A549 (cell line): ENCODE results near the gene TAL1. TPM values are rescaled to one million over a fixed set of nuclear protein-coding genes. Genes with fewer than 3 reads are reported as not detected.

Experiments
- ATAC-seq, 2 experiments: fragments of 200-7000 bp in 1 of 2; fragments of >200 bp in 1 of 2; cut with Nextera tagmentation in 1 of 2; cut with Tn5 transposase in 1 of 2; 3 replicates each; pipeline versions ENCODE4 v1.8.0 to v1.9.1; 2018 to 2020; ENCODE audit warnings: mild to moderate bottlenecking in 1 of 2, moderate library complexity in 1 of 2
- CTCF ChIA-PET: fragments of 300-600 bp; sonication (Branson Sonifier 250); formaldehyde crosslinking; extraction: SDS; loops from one replicate; lab custom pipeline; 2021; ENCODE audit warnings: antibody characterized with exemption, inconsistent platforms; lab: Yijun Ruan, JAX
- POLR2A ChIA-PET: fragments of 350-600 bp; formaldehyde crosslinking; extraction: SDS; loops from one replicate; lab custom pipeline; 2021; ENCODE audit warnings: antibody characterized with exemption, inconsistent platforms; lab: Yijun Ruan, JAX
- DNase-seq, 2 experiments: peaks; one replicate each; pipeline versions ENCODE4 v3.0.0 to v3.0.0-alpha.2; 2011 to 2016; ENCODE audit warnings: low read depth in 1 of 2, low spot score in 1 of 2
- FAIRE-seq: peaks from 2 replicates; lab custom pipeline; 2011; peaks lifted over from hg19 to GRCh38; lab: Jason Lieb, UNC
- H3K27ac ChIP-seq, 2 experiments: fragments of >200 bp; sonication (Bioruptor Twin); formaldehyde crosslinking; 3 replicates each; pipeline ENCODE4 v1.5.1; 2016 to 2017
- H3K4me1 ChIP-seq: fragments of >200 bp; sonication (Bioruptor Twin); formaldehyde crosslinking; 3 replicates; pipeline ENCODE4 v1.6.1; 2016
- H3K4me2 ChIP-seq: fragments of >200 bp; sonication (Bioruptor Twin); formaldehyde crosslinking; 3 replicates; pipeline ENCODE4 v1.6.1; 2016
- H3K4me3 ChIP-seq: fragments of >200 bp; sonication (Bioruptor Twin); formaldehyde crosslinking; 3 replicates; pipeline ENCODE4 v1.5.1; 2016
- H3K9me3 ChIP-seq: fragments of >200 bp; sonication (Bioruptor Twin); formaldehyde crosslinking; 3 replicates; pipeline ENCODE4 v1.6.1; 2016
- ATOH8 ChIP-seq: fragments of 250-450 bp; sonication (Bioruptor Pico); IDR thresholded peaks from 2 replicates; pipeline ENCODE4 v1.5.0; 2020; ENCODE audit warnings: low read depth, mild to moderate bottlenecking, moderate library complexity
- CBX8 ChIP-seq: fragments of 200-600 bp; sonication (generic); IDR thresholded peaks from 2 replicates; pipeline ENCODE4 v1.6.1; 2016
- CHD2 ChIP-seq: fragments of 150-350 bp; IDR thresholded peaks from 2 replicates; pipeline ENCODE4 v1.6.1; 2014; ENCODE audit warnings: low read length; ENCODE audit not compliant: partially characterized antibody
- EHF ChIP-seq: fragments of 250-450 bp; sonication (Bioruptor Pico); IDR thresholded peaks from 2 replicates; pipeline ENCODE4 v1.5.0; 2020; ENCODE audit warnings: mild to moderate bottlenecking
- EP300 ChIP-seq, 2 experiments: fragments of >200 bp; sonication (Bioruptor Twin); formaldehyde crosslinking; IDR thresholded peaks; 2 replicates in 1 of 2; 3 replicates in 1 of 2; pipeline ENCODE4 v1.6.1; 2016 to 2017
- FOXS1 ChIP-seq: fragments of 250-450 bp; sonication (Bioruptor Pico); IDR thresholded peaks from 2 replicates; pipeline ENCODE4 v1.5.0; 2020; ENCODE audit warnings: mild to moderate bottlenecking, moderate library complexity
- HMGXB4 ChIP-seq: fragments of 250-450 bp; sonication (Bioruptor Pico); IDR thresholded peaks from 2 replicates; pipeline ENCODE4 v1.5.0; 2021; ENCODE audit warnings: mild to moderate bottlenecking, moderate library complexity, borderline replicate concordance
- HOXA7 ChIP-seq: fragments of 250-450 bp; sonication (Bioruptor Pico); IDR thresholded peaks from 2 replicates; pipeline ENCODE4 v1.5.0; 2020; ENCODE audit warnings: mild to moderate bottlenecking, moderate library complexity
- MAFK ChIP-seq: fragments of 450-650 bp; IDR thresholded peaks from 2 replicates; pipeline ENCODE4 v1.6.1; 2014; ENCODE audit not compliant: partially characterized antibody
- NFE2L2 ChIP-seq: fragments of 150-350 bp; conservative IDR thresholded peaks from 2 replicates; pipeline ENCODE4 v1.6.1; 2014; ENCODE audit warnings: low read length
- PBX3 ChIP-seq: IDR thresholded peaks from 2 replicates; pipeline ENCODE4 v1.6.1; 2012
- RFX5 ChIP-seq: fragments of 450-650 bp; IDR thresholded peaks from 2 replicates; pipeline ENCODE4 v1.7.1; 2014; ENCODE audit warnings: antibody characterized with exemption, mild to moderate bottlenecking, moderate library complexity
- SREBF2 ChIP-seq: fragments of 450-650 bp; IDR thresholded peaks from 2 replicates; pipeline ENCODE4 v1.6.1; 2014; ENCODE audit warnings: mild to moderate bottlenecking, moderate library complexity
- TP53 ChIP-seq: fragments of 250-450 bp; sonication (Bioruptor Pico); IDR thresholded peaks from 2 replicates; pipeline ENCODE4 v1.5.0; 2021; ENCODE audit warnings: mild to moderate bottlenecking, moderate library complexity
- USF2 ChIP-seq: fragments of 450-650 bp; IDR thresholded peaks from 2 replicates; pipeline ENCODE4 v1.6.1; 2014; ENCODE audit warnings: antibody characterized with exemption
- ZC3H11A ChIP-seq: fragments of 450-650 bp; IDR thresholded peaks from 2 replicates; pipeline ENCODE4 v1.6.1; 2014; ENCODE audit warnings: antibody characterized with exemption, mild to moderate bottlenecking
- ZFP36 ChIP-seq: fragments of 450-650 bp; IDR thresholded peaks from 2 replicates; pipeline ENCODE4 v1.6.1; 2014; ENCODE audit warnings: borderline replicate concordance; ENCODE audit not compliant: partially characterized antibody
- ZNF302 ChIP-seq: fragments of 250-450 bp; sonication (Bioruptor Pico); IDR thresholded peaks from 2 replicates; pipeline ENCODE4 v1.9.0; 2021; ENCODE audit warnings: inconsistent platforms, mild to moderate bottlenecking, moderate library complexity
- WGBS: methylation state at CpG from one replicate; pipeline ENCODE4 v1.1.6; 2017; ENCODE audit errors: missing lambda C conversion rate; 5-methylcytosine and 5-hydroxymethylcytosine counted together
- polyA plus RNA-seq, 4 experiments: library from polyadenylated mRNA; depleted of rRNA in 3 of 4; stranded (reverse); fragments of >200 nt; fragmentation: RNase III in 1 of 4; extraction: RNeasy Plus Mini Kit Qiagen cat#74134 plus additional on column Dnase treatment in 1 of 4; gene quantifications; 2 replicates in 3 of 4; 3 replicates in 1 of 4; pipeline ENCODE4 v1.2.3, GENCODE V29; 2011 to 2017
- TF ChIP-seq, protein P1 (sequence below): IDR thresholded peaks from 2 replicates; pipeline ENCODE4 v1.6.1; 2012
- TF ChIP-seq, protein P2 (sequence below): fragments of 200-600 bp; sonication (generic); IDR thresholded peaks from 2 replicates; pipeline ENCODE4 v1.6.1; 2016; ENCODE audit warnings: antibody characterized with exemption, mild to moderate bottlenecking, moderate library complexity

TAL1 gene
- polyA plus RNA-seq, 2 of the 4 experiments (the other 2 are of a cell fraction) = not detected

GRCh38 chr1:47252795-47253194 lies 20.8 kb upstream of the TAL1 start:
- H3K27ac ChIP-seq = no peak overlapping the region
- WGBS = 90% methylated on average over 5 of the region's 5 CpGs
- no peaks in the 10 kb centered on the region for H3K9me3 ChIP-seq
- CTCF ChIA-PET = interaction anchor here (1.7 to 2.1 kb wide), 3 partner anchors 10 to 74 kb away, joined by 4 to 7 read pairs (median 5); no protein-coding TSS in a partner anchor
- DNase-seq = no peak
- no peak overlapping the region for H3K4me2 ChIP-seq
- TF ChIP-seq, protein P1, sequence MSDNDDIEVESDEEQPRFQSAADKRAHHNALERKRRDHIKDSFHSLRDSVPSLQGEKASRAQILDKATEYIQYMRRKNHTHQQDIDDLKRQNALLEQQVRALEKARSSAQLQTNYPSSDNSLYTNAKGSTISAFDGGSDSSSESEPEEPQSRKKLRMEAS = no peak
- TF ChIP-seq SREBF2 (no peak), TP53 (CRISPR knock-in tag) (no peak), NFE2L2 (no peak), CHD2 (no peak), HMGXB4 (CRISPR knock-in tag) (no peak), ZC3H11A (no peak), HOXA7 (CRISPR knock-in tag) (no peak), PBX3 (no peak), ZFP36 (no peak), RFX5 (no peak), MAFK (no peak)
- POLR2A ChIA-PET = no interaction called here
- no peak for FAIRE-seq
- peaks cover 6% of the 10 kb centered on the region; the same call in 1 of the 3 replicates for H3K4me1 ChIP-seq
- no peak overlapping the region for H3K4me3 ChIP-seq
- ATAC-seq = no peak

GRCh38 chr1:47252369-47252768 lies 20.3 kb upstream of the TAL1 start:
- ChIA-PET CTCF (interaction anchor here (1.2 to 2.1 kb wide), 3 partner anchors 10 to 74 kb away, joined by 3 to 7 read pairs (median 5); no protein-coding TSS in a partner anchor), POLR2A (no interaction called here)
- Histone ChIP-seq H3K9me3 (no peaks in the 10 kb centered on the region), H3K4me1 (peaks cover 6% of the 10 kb centered on the region; the same call in 1 of the 3 replicates), H3K27ac (no peak overlapping the region), H3K4me3 (no peak overlapping the region), H3K4me2 (no peak overlapping the region)
- DNase-seq (no peak), FAIRE-seq (no peak), ATAC-seq (no peak)
- 78% methylated on average over 1 of the region's 1 CpG for WGBS
- TF ChIP-seq USF2 (no peak), EHF (CRISPR knock-in tag) (no peak), PBX3 (no peak), CBX8 (no peak), FOXS1 (CRISPR knock-in tag) (no peak), MAFK (no peak), EP300 (IDR thresholded peaks at IDR 0.05) (no peak), ZNF302 (no peak), ATOH8 (no peak)
- TF ChIP-seq, protein P2, sequence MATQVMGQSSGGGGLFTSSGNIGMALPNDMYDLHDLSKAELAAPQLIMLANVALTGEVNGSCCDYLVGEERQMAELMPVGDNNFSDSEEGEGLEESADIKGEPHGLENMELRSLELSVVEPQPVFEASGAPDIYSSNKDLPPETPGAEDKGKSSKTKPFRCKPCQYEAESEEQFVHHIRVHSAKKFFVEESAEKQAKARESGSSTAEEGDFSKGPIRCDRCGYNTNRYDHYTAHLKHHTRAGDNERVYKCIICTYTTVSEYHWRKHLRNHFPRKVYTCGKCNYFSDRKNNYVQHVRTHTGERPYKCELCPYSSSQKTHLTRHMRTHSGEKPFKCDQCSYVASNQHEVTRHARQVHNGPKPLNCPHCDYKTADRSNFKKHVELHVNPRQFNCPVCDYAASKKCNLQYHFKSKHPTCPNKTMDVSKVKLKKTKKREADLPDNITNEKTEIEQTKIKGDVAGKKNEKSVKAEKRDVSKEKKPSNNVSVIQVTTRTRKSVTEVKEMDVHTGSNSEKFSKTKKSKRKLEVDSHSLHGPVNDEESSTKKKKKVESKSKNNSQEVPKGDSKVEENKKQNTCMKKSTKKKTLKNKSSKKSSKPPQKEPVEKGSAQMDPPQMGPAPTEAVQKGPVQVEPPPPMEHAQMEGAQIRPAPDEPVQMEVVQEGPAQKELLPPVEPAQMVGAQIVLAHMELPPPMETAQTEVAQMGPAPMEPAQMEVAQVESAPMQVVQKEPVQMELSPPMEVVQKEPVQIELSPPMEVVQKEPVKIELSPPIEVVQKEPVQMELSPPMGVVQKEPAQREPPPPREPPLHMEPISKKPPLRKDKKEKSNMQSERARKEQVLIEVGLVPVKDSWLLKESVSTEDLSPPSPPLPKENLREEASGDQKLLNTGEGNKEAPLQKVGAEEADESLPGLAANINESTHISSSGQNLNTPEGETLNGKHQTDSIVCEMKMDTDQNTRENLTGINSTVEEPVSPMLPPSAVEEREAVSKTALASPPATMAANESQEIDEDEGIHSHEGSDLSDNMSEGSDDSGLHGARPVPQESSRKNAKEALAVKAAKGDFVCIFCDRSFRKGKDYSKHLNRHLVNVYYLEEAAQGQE = no peak
